ENCODE measurements around the gene DDR2. TPM values are rescaled to one million over a fixed set of nuclear protein-coding genes. Genes with fewer than 3 reads are reported as not detected.

Gene DDR2
- total RNA-seq, 1 donor from 2014 or later: 0.09 TPM

DNA sequence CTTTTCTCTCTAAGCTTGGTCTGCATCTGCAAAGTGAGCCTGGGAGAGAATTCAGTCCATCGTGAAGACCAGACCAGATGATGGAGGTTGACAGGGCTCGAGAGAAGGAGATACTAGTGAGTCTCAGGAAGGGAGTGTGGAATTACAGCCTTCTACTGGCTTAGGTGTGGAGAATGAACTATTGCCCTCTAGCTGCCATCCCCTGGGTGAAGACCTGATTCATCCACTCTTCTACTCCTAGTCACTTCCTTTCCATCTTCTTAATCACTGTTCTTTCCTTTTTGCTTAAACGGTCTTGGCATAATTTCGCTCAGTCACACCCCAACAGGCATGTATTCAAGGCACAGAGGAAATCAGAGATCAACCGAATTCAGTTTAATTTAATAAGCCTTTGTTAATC, 124.3 kb downstream of the DDR2 start:
- no peak for ATAC-seq (ENCODE audit: low read depth)
- TF ChIP-seq, protein P1, sequence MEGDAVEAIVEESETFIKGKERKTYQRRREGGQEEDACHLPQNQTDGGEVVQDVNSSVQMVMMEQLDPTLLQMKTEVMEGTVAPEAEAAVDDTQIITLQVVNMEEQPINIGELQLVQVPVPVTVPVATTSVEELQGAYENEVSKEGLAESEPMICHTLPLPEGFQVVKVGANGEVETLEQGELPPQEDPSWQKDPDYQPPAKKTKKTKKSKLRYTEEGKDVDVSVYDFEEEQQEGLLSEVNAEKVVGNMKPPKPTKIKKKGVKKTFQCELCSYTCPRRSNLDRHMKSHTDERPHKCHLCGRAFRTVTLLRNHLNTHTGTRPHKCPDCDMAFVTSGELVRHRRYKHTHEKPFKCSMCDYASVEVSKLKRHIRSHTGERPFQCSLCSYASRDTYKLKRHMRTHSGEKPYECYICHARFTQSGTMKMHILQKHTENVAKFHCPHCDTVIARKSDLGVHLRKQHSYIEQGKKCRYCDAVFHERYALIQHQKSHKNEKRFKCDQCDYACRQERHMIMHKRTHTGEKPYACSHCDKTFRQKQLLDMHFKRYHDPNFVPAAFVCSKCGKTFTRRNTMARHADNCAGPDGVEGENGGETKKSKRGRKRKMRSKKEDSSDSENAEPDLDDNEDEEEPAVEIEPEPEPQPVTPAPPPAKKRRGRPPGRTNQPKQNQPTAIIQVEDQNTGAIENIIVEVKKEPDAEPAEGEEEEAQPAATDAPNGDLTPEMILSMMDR (IDR thresholded peaks at IDR 0.05): no peak
- Mint-ChIP-seq H3K36me3 (ENCODE audit: low read depth) (no peaks in the 10 kb centered on the region), H3K27ac (no peak overlapping the region), H3K27me3 (no peaks in the 10 kb centered on the region), H3K9me3 (no peaks in the 10 kb centered on the region), H3K4me3 (no peak overlapping the region), H3K4me1 (no peaks in the 10 kb centered on the region)
- ChIA-PET POLR2A (no interaction called here), CTCF (no interaction called here)
- no peak for DNase-seq
- intact Hi-C loops (cut with micrococcal nuclease): no loop called here

DNA sequence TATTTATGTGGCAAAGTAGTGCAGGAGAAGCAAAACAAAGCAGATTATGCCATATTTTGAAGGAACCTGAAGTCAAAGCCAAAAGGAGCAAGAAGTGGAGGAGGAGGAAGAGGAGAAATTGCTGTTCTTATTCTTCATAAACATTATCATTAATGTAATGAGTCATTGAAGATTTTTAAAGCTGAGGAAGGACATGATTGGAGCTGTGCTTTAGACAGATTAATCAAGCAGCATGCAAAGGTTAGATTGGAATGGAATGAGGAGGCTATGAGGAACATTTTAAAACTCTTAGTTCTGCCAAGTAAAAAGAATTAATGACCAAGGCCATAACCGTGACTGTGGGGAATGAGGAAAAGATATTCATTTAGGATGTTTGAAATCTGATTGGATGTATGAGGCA, 125.2 kb downstream of the DDR2 start:
- H3K4me1 Mint-ChIP-seq: no peaks in the 10 kb centered on the region
- DNase-seq (no peak), ATAC-seq (ENCODE audit: low read depth) (no peak)
- TF ChIP-seq, protein P1 (IDR thresholded peaks at IDR 0.05): no peak
- H3K4me3 Mint-ChIP-seq: no peak overlapping the region
- H3K9me3 Mint-ChIP-seq: no peaks in the 10 kb centered on the region
- no peak overlapping the region for H3K27ac Mint-ChIP-seq
- POLR2A ChIA-PET: no interaction called here
- intact Hi-C loops (cut with micrococcal nuclease): no loop called here
- CTCF ChIA-PET: no interaction called here
- no peaks in the 10 kb centered on the region for H3K27me3 Mint-ChIP-seq
- H3K36me3 Mint-ChIP-seq (ENCODE audit: low read depth): no peaks in the 10 kb centered on the region

DNA sequence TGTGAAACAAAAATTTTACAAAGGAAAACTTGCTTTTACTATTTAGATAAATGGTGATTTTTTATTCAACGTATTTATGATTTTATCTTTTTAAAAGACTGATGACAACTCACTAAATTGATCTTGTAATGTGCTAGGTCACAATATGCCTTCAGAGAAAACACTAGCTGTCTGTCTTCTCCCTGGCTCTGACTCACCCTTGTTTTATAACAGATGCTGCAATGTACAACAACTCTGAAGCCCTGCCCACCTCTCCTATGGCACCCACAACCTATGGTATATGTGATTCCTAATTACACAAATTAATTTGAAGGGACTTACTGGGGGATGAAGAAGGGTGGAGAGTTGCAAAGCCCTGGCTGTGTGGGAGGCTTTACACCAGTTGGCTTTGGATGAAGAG, 133.5 kb downstream of the DDR2 start:
- Mint-ChIP-seq H3K4me3 (no peak overlapping the region), H3K9me3 (no peaks in the 10 kb centered on the region), H3K36me3 (ENCODE audit: low read depth) (no peaks in the 10 kb centered on the region), H3K4me1 (no peaks in the 10 kb centered on the region), H3K27me3 (peaks cover 2% of the 10 kb centered on the region), H3K27ac (no peak overlapping the region)
- ATAC-seq (ENCODE audit: low read depth) (no peak), DNase-seq (no peak)
- TF ChIP-seq, protein P1 (IDR thresholded peaks at IDR 0.05): no peak
- POLR2A ChIA-PET: no interaction called here
- intact Hi-C loops (cut with micrococcal nuclease): no loop called here
- CTCF ChIA-PET: no interaction called here

DNA sequence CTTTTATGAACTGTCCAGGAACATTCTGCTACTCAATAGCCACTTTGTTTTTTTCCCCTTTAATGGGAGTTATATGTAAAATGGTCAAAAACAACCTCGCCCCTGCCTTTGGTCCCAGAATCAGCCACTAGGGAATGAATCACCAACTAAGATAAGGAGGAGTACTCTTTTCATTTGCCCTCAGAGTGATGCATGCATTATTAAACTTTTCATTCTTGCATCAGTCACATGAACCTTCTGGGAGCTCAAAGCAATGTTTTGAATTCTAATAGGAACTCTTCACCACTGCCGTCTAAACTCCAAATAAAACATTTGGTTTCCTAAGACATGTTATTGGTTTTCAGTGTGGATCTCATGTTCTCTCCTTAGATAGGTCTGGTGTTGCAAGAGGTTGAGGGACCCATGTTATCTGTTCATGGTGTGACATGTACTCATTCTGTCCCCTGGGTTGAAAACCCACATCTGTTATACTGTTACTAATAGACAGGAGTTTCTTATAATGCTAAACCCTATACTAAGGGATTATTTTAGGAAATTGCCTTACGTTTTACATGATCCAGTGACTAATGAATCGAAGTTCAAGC, 140.4 kb downstream of the DDR2 start:
- POLR2A ChIA-PET: no interaction called here
- Mint-ChIP-seq H3K27ac (no peak overlapping the region), H3K27me3 (peaks cover 12% of the 10 kb centered on the region), H3K4me1 (no peaks in the 10 kb centered on the region), H3K4me3 (no peak overlapping the region), H3K36me3 (ENCODE audit: low read depth) (no peaks in the 10 kb centered on the region), H3K9me3 (no peaks in the 10 kb centered on the region)
- ATAC-seq (ENCODE audit: low read depth) (no peak), DNase-seq (no peak)
- intact Hi-C loops (cut with micrococcal nuclease): no loop called here
- TF ChIP-seq, protein P1 (IDR thresholded peaks at IDR 0.05): no peak
- CTCF ChIA-PET: no interaction called here

DNA sequence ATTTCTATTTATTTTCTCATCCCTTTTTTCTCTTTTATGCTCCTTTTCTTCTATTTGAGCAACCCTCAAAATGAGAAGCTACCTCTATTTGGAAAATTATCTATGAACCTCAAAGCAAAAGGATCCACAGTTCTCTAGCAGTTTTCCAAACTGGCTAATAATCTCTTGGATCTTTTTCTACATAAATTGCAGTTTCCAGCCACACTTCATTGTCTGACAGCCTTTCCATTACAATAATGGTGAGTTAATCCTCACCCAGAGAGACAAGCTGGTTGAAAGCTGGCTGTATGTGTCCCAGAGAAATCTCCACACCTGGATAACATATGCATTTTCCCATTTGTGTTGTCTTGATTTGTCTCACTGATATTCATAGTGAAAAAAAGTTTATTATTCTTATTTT, 141.7 kb downstream of the DDR2 start:
- TF ChIP-seq, protein P1 (IDR thresholded peaks at IDR 0.05): no peak
- Mint-ChIP-seq H3K4me1 (no peaks in the 10 kb centered on the region), H3K27me3 (peaks cover 12% of the 10 kb centered on the region), H3K9me3 (no peaks in the 10 kb centered on the region), H3K4me3 (no peak overlapping the region), H3K36me3 (ENCODE audit: low read depth) (no peaks in the 10 kb centered on the region), H3K27ac (no peak overlapping the region)
- DNase-seq (no peak), ATAC-seq (ENCODE audit: low read depth) (no peak)
- intact Hi-C loops (cut with micrococcal nuclease): no loop called here
- POLR2A ChIA-PET: no interaction called here
- CTCF ChIA-PET: no interaction called here
